Uterus (tissue), 2 donors: ENCODE data around the gene GRIA1.

Source experiments
- POLR2A ChIP-seq, 2 donors: fragments of 450-650 bp; IDR thresholded peaks; one replicate each; pipeline ENCODE4 v1.6.1; 2016; ENCODE audit warnings: antibody characterized with exemption in 2 of 2, mild to moderate bottlenecking in 1 of 2, moderate library complexity in 1 of 2
- TF ChIP-seq, protein P1 (sequence below), 4 experiments: fragments of 200-600 bp in 2 of 4; fragments of 450-650 bp in 2 of 4; sonication (generic) in 2 of 4; IDR thresholded peaks; one replicate each; pipeline ENCODE4 v1.5.1; 2016 to 2019; ENCODE audit warnings: antibody characterized with exemption in 4 of 4, mild to moderate bottlenecking in 2 of 4, moderate library complexity in 1 of 4

GRCh38 chr5:153496835-153497234, 6.4 kb downstream of the GRIA1 start:
- no peak for TF ChIP-seq POLR2A (IDR thresholded peaks at IDR 0.05)
- TF ChIP-seq, protein P1, sequence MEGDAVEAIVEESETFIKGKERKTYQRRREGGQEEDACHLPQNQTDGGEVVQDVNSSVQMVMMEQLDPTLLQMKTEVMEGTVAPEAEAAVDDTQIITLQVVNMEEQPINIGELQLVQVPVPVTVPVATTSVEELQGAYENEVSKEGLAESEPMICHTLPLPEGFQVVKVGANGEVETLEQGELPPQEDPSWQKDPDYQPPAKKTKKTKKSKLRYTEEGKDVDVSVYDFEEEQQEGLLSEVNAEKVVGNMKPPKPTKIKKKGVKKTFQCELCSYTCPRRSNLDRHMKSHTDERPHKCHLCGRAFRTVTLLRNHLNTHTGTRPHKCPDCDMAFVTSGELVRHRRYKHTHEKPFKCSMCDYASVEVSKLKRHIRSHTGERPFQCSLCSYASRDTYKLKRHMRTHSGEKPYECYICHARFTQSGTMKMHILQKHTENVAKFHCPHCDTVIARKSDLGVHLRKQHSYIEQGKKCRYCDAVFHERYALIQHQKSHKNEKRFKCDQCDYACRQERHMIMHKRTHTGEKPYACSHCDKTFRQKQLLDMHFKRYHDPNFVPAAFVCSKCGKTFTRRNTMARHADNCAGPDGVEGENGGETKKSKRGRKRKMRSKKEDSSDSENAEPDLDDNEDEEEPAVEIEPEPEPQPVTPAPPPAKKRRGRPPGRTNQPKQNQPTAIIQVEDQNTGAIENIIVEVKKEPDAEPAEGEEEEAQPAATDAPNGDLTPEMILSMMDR (IDR thresholded peaks at IDR 0.05): peak in 3 of 4 experiments; percentile 23 to 36 (median 25)
